ENCODE measurements around the gene PDE10A. TPM values are rescaled to one million over a fixed set of nuclear protein-coding genes. Genes with fewer than 3 reads are reported as not detected.

PDE10A gene
- total RNA-seq, 1 experiment from 2014 or later = 0.31 TPM

- Histone ChIP-seq H3K4me1 (ENCODE audit: insufficient read depth, low read length) (no peaks in the 10 kb centered on the region), H3K4me2 (ENCODE audit: insufficient read depth, insufficient read length, low read length) (no peak overlapping the region), H3K23me2 (ENCODE audit: insufficient read length, low read depth, low read length, poor library complexity, severe bottlenecking) (no peaks in the 10 kb centered on the region), H3K18ac (ENCODE audit: insufficient read length, low read depth, low read length) (no peak overlapping the region), H2BK12ac (ENCODE audit: insufficient read length, low read depth, low read length) (no peak overlapping the region), H3K79me2 (ENCODE audit: insufficient read depth, low read length) (no peaks in the 10 kb centered on the region), H2BK15ac (ENCODE audit: low read depth, low read length) (no peak overlapping the region), H3K14ac (ENCODE audit: insufficient read depth, low read length) (no peak overlapping the region), H4K8ac (replicated peaks; ENCODE audit: insufficient read length, low read depth, low read length) (no peak overlapping the region), H2AFZ (ENCODE audit: low read length) (no peak overlapping the region), H2AK5ac (ENCODE audit: insufficient read length, low read length) (no peak overlapping the region), H4K20me1 (ENCODE audit: control insufficient read depth, insufficient read depth, insufficient read length) (no peaks in the 10 kb centered on the region), H3K56ac (ENCODE audit: insufficient read length, low read depth, low read length) (no peak overlapping the region), H3K27me3 (ENCODE audit: insufficient read depth, low read length) (0 out of 2 replicates have a peak, but pooled peaks cover 2% of the 10 kb centered on the region), H2BK5ac (ENCODE audit: insufficient read length, low read length) (no peak overlapping the region), H2BK20ac (ENCODE audit: low read depth, low read length, poor library complexity, severe bottlenecking) (no peak overlapping the region), H3K79me1 (ENCODE audit: insufficient read depth, low read depth, low read length, poor library complexity, severe bottlenecking) (no peaks in the 10 kb centered on the region), H3K23ac (ENCODE audit: insufficient read length, low read depth, low read length) (no peak overlapping the region), H3K4ac (ENCODE audit: low read depth, low read length) (no peak overlapping the region), H3K9ac (ENCODE audit: extremely low read depth, insufficient read length, low read length) (no peak overlapping the region), H4K91ac (ENCODE audit: insufficient read length, low read depth, low read length) (no peak overlapping the region), H3T11ph (ENCODE audit: low read length) (no peak overlapping the region), H2BK120ac (ENCODE audit: low read depth, low read length, poor library complexity, severe bottlenecking) (no peak overlapping the region), H4K5ac (ENCODE audit: insufficient read length, low read depth, low read length) (no peak overlapping the region), H3K9me3 (ENCODE audit: control insufficient read depth, low read depth, low read length) (no peaks in the 10 kb centered on the region), H3K27ac (ENCODE audit: insufficient read length, low read depth, low read length) (no peak overlapping the region)
- Mint-ChIP-seq H3K27ac (no peak overlapping the region; a peak in 1 of 7 replicates), H3K4me1 (no peaks in the 10 kb centered on the region), H3K27me3 (ENCODE audit: low read depth) (peaks cover 5% of the 10 kb centered on the region), H3K36me3 (ENCODE audit: insufficient read depth in 1 of 3, low read depth in 3 of 3) (no peaks in the 10 kb centered on the region), H3K4me3 (no peak overlapping the region), H3K9me3 (no peaks in the 10 kb centered on the region)
- WGBS (ENCODE audit: extremely low coverage, insufficient read length, low lambda C conversion rate) = no CpG with 5 or more reads among the region's 1 CpG
- TF ChIP-seq, protein P1, sequence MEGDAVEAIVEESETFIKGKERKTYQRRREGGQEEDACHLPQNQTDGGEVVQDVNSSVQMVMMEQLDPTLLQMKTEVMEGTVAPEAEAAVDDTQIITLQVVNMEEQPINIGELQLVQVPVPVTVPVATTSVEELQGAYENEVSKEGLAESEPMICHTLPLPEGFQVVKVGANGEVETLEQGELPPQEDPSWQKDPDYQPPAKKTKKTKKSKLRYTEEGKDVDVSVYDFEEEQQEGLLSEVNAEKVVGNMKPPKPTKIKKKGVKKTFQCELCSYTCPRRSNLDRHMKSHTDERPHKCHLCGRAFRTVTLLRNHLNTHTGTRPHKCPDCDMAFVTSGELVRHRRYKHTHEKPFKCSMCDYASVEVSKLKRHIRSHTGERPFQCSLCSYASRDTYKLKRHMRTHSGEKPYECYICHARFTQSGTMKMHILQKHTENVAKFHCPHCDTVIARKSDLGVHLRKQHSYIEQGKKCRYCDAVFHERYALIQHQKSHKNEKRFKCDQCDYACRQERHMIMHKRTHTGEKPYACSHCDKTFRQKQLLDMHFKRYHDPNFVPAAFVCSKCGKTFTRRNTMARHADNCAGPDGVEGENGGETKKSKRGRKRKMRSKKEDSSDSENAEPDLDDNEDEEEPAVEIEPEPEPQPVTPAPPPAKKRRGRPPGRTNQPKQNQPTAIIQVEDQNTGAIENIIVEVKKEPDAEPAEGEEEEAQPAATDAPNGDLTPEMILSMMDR (conservative IDR thresholded peaks at IDR 0.05) = no peak
- no peak for DNase-seq
These were observed 22.3 kb upstream of the PDE10A start for GRCh38 chr6:165685302-165685701.

Measured in H9 (cell line).